Hematopoietic multipotent progenitor cell treated with erythropoietin and hydrocortisone succinate and interleukin-3 and kit ligand, for 8 days (in vitro differentiated cells): ENCODE measurements around the gene NOXA1.
A peak's percentile ranks its signal among the peaks of the same experiment; 100 is the strongest.
"Not testable (repeated sequence)": the region's sequence is repeated elsewhere in the genome, so short reads cannot be mapped to it uniquely, and the experiment has no call there.

Source experiments
- DNase-seq: peaks from one replicate; pipeline ENCODE4 v3.0.0-alpha.2; 2015

NOXA1 gene

GRCh38 chr9:137466389-137467085 lies 43.3 kb downstream of the NOXA1 start:
- DNase-seq = not testable (repeated sequence)

- DNase-seq = no peak
Observed at GRCh38 chr9:137467161-137467581, 44.0 kb downstream of the NOXA1 start.

- no peak for DNase-seq
Observed at GRCh38 chr9:137467896-137468295, 44.7 kb downstream of the NOXA1 start.

GRCh38 chr9:137470785-137471184 lies 47.6 kb downstream of the NOXA1 start:
- DNase-seq = no peak

- no peak for DNase-seq
Observed at GRCh38 chr9:137474271-137474670, 51.1 kb downstream of the NOXA1 start.

GRCh38 chr9:137475666-137476065 lies 52.5 kb downstream of the NOXA1 start:
- no peak for DNase-seq

GRCh38 chr9:137476856-137477255 lies 53.7 kb downstream of the NOXA1 start:
- no peak for DNase-seq

GRCh38 chr9:137477778-137478612 lies 54.8 kb downstream of the NOXA1 start:
- DNase-seq = no peak

- DNase-seq = no peak
Observed at GRCh38 chr9:137478613-137478961, 55.4 kb downstream of the NOXA1 start.

- DNase-seq = no peak
Observed at GRCh38 chr9:137478962-137479861, 56.0 kb downstream of the NOXA1 start.

- no peak for DNase-seq
Observed at GRCh38 chr9:137479892-137480685, 56.9 kb downstream of the NOXA1 start.

- DNase-seq = no peak
Observed at GRCh38 chr9:137480686-137481683, 57.8 kb downstream of the NOXA1 start.

- peak; percentile 59 for DNase-seq
Observed at GRCh38 chr9:137482094-137482781, 59.0 kb downstream of the NOXA1 start.
